Loucy (cell line): ENCODE results near the gene TEP1.

Experiments used
- H2AFZ ChIP-seq: fragments of 200-600 bp; sonication (generic); 2 replicates; pipeline ENCODE4 v1.6.0; 2016; ENCODE audit warnings: antibody characterized with exemption, mild to moderate bottlenecking, low read length, moderate library complexity
- H3F3A ChIP-seq: fragments of 200-600 bp; 2 replicates; pipeline ENCODE4 v1.6.0; 2016; ENCODE audit warnings: antibody characterized with exemption, low read depth, mild to moderate bottlenecking
- H3K27me3 ChIP-seq: fragments of 200-600 bp; sonication (generic); 2 replicates; pipeline ENCODE4 v1.6.1; 2014; ENCODE audit warnings: low read length, mild to moderate bottlenecking; ENCODE audit not compliant: insufficient read depth, poor library complexity, severe bottlenecking
- H3K36me3 ChIP-seq: fragments of 200-600 bp; sonication (generic); 2 replicates; pipeline ENCODE4 v1.6.1; 2016; ENCODE audit warnings: low read length; ENCODE audit not compliant: insufficient read depth
- H3K4me1 ChIP-seq: fragments of 200-600 bp; sonication (generic); 2 replicates; pipeline ENCODE4 v1.5.1; 2014; ENCODE audit warnings: low read length, mild to moderate bottlenecking; ENCODE audit not compliant: insufficient read depth, poor library complexity, severe bottlenecking
- H3K4me2 ChIP-seq: fragments of 200-600 bp; sonication (generic); 2 replicates; pipeline ENCODE4 v1.6.0; 2014; ENCODE audit warnings: antibody characterized with exemption, low read length, low read depth, mild to moderate bottlenecking; ENCODE audit not compliant: poor library complexity, severe bottlenecking
- H3K4me3 ChIP-seq: fragments of 200-600 bp; sonication (generic); 2 replicates; pipeline ENCODE4 v1.5.1; 2014; ENCODE audit warnings: low read length, mild to moderate bottlenecking, mixed read lengths; ENCODE audit not compliant: poor library complexity, severe bottlenecking
- H3K79me2 ChIP-seq: fragments of 200-600 bp; sonication (generic); 2 replicates; pipeline ENCODE4 v1.6.1; 2014; ENCODE audit warnings: low read length; ENCODE audit not compliant: insufficient read depth
- H3K9ac ChIP-seq: fragments of 200-600 bp; sonication (generic); 2 replicates; pipeline ENCODE4 v1.6.0; 2014; ENCODE audit warnings: mild to moderate bottlenecking, low read depth, low read length, moderate library complexity; ENCODE audit not compliant: poor library complexity, severe bottlenecking
- H3K9me2 ChIP-seq: fragments of 200-600 bp; sonication (generic); replicated peaks from 2 replicates; pipeline ENCODE4 v1.6.1; 2016; ENCODE audit warnings: low read depth, low read length, mixed read lengths
- H3K9me3 ChIP-seq: fragments of 200-600 bp; sonication (generic); 2 replicates; pipeline ENCODE4 v1.6.1; 2014; ENCODE audit warnings: mild to moderate bottlenecking, antibody characterized with exemption, low read length, low read depth; ENCODE audit not compliant: insufficient read depth
- H4K20me1 ChIP-seq: fragments of 200-600 bp; sonication (generic); 2 replicates; pipeline ENCODE4 v1.6.0; 2014; ENCODE audit warnings: antibody characterized with exemption, low read length, mild to moderate bottlenecking; ENCODE audit not compliant: insufficient read depth, poor library complexity, severe bottlenecking
- CTCF ChIP-seq: fragments of 200-600 bp; sonication (generic); conservative IDR thresholded peaks from 2 replicates; pipeline ENCODE4 v1.5.1; 2014; ENCODE audit warnings: mild to moderate bottlenecking, antibody characterized with exemption, low read length
- EZH2phosphoT487 ChIP-seq: fragments of 200-600 bp; IDR thresholded peaks from 2 replicates; pipeline ENCODE4 v1.6.1; 2018; ENCODE audit warnings: antibody characterized with exemption, mild to moderate bottlenecking, moderate library complexity, borderline replicate concordance

TEP1 gene

GRCh38 chr14:20415782-20416206 lies 2.5 kb upstream of the TEP1 start:
- TF ChIP-seq CTCF (peak; percentile 83), EZH2phosphoT487 (no peak)
- Histone ChIP-seq H3K4me2 (peak overlapping the region; percentile 56), H3K4me3 (peak overlapping the region; percentile 32), H3K9me3 (no peaks in the 10 kb centered on the region), H3K4me1 (peaks cover 28% of the 10 kb centered on the region), H2AFZ (peak overlapping the region; percentile 85), H3K9me2 (no peaks in the 10 kb centered on the region), H3F3A (no peaks in the 10 kb centered on the region), H3K9ac (peak overlapping the region; percentile 57), H3K27me3 (no peaks in the 10 kb centered on the region), H3K79me2 (peaks cover 29% of the 10 kb centered on the region), H3K36me3 (no peaks in the 10 kb centered on the region), H4K20me1 (peaks cover 4% of the 10 kb centered on the region)

- no peaks in the 10 kb centered on the region for H3K27me3 ChIP-seq
- peaks cover 35% of the 10 kb centered on the region for H3K79me2 ChIP-seq
- no peaks in the 10 kb centered on the region for H3K9me2 ChIP-seq
- no peaks in the 10 kb centered on the region for H3K36me3 ChIP-seq
- peaks cover 4% of the 10 kb centered on the region for H4K20me1 ChIP-seq
- peak overlapping the region; percentile 87 for H3K9ac ChIP-seq
- H3K4me1 ChIP-seq, result peaks cover 28% of the 10 kb centered on the region
- TF ChIP-seq EZH2phosphoT487, result no peak
- TF ChIP-seq CTCF, result no peak
- no peaks in the 10 kb centered on the region for H3F3A ChIP-seq
- H2AFZ ChIP-seq, result peak overlapping the region; percentile 95
- H3K4me2 ChIP-seq, result peak overlapping the region; percentile 75
- no peaks in the 10 kb centered on the region for H3K9me3 ChIP-seq
- peak overlapping the region; percentile 97 for H3K4me3 ChIP-seq
These were observed 412 bp upstream of the TEP1 start for GRCh38 chr14:20413744-20414082.

GRCh38 chr14:20412411-20412810 lies 890 bp downstream of the TEP1 start:
- Histone ChIP-seq H3K4me3 (peak overlapping the region; percentile 97), H2AFZ (peak overlapping the region; percentile 95), H4K20me1 (peaks cover 4% of the 10 kb centered on the region), H3K27me3 (no peaks in the 10 kb centered on the region), H3K4me2 (peak overlapping the region; percentile 75), H3K79me2 (peaks cover 35% of the 10 kb centered on the region), H3K9me2 (no peaks in the 10 kb centered on the region), H3K4me1 (peaks cover 28% of the 10 kb centered on the region), H3K9ac (peak overlapping the region; percentile 87), H3K36me3 (peaks cover 10% of the 10 kb centered on the region; the same call in 1 of the 2 replicates), H3K9me3 (no peaks in the 10 kb centered on the region), H3F3A (no peaks in the 10 kb centered on the region)
- no peak for TF ChIP-seq EZH2phosphoT487
- no peak for TF ChIP-seq CTCF
